SIG-M5 treated with dmso at 0.1 percent for 504 hours (cell line): Measurements from ENCODE around the gene CPSF3.
"Not testable (repeated sequence)": the region's sequence is repeated elsewhere in the genome, so short reads cannot be mapped to it uniquely, and the experiment has no call there.

Experiments
- DNase-seq: peaks from one replicate; lab custom pipeline; 2025; ENCODE audit not compliant: unreplicated experiment; lab: John Stamatoyannopoulos, UW

Gene CPSF3

GRCh38 chr2:9392898-9393765, 30.3 kb upstream of the CPSF3 start:
- DNase-seq, result no peak

DNA sequence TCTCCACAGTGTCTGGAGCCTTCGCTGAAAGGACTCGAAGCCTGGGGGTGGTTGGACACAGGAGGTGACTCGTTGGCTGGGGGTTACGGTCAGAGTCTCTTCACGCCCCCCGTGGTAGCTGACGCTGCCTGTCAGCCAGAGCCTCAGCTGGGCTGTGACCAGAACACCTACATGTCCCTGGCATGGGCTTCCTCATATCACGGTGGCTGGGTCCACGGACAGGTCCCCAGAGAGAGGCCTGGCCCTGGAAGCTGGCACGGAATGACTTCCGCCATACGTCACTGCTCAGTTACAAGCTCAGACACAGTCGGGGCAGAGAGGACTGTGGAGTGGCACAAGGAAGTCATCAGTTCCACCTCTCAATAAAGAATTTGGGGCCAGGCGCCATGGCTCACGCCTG, 28.6 kb upstream of the CPSF3 start:
- DNase-seq, result no peak

GRCh38 chr2:9397201-9397600, 26.3 kb upstream of the CPSF3 start:
- DNase-seq, result no peak

GRCh38 chr2:9398251-9398650, 25.2 kb upstream of the CPSF3 start:
- DNase-seq, result not testable (repeated sequence)

GRCh38 chr2:9398881-9399780, 24.3 kb upstream of the CPSF3 start:
- DNase-seq, result no peak

DNA sequence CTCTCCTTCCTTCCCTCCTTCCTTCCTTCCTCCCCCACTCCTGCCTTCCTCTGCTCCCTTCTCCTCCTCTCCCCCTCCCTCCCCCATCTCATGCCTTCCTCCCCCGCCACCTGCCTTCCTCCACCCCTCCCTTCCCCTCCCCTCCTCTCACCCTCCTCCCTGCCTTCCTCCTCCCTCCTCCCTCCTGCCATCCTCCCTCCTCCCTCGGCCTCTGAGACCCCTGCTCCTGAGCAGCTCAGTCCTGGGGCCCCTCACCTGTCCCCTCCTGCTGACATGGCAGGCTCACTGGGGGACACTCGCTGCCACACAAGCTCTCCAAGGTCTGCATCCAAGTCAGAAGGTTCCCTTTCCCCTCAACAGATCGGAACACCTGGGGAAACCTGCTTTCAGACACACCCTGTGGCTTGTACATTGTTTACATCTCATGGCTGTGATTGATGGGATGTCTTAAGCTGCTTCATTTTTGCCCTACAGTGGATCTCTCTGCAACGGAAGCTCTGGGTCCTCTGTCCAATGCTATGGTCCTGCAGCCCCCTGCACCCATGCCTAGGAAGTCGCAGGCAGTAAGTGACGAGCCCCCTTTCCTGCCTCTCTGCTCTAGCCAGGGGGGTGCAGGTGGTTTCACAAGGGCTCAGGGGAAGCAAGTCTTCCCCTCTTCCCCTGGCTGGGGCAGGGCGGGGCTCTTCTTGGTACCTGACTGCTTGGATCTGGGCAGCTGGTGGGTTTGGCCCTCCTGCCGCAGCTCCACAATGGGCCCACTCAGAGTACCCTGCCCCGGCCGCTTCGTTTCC, 23.0 kb upstream of the CPSF3 start:
- no peak for DNase-seq

DNA sequence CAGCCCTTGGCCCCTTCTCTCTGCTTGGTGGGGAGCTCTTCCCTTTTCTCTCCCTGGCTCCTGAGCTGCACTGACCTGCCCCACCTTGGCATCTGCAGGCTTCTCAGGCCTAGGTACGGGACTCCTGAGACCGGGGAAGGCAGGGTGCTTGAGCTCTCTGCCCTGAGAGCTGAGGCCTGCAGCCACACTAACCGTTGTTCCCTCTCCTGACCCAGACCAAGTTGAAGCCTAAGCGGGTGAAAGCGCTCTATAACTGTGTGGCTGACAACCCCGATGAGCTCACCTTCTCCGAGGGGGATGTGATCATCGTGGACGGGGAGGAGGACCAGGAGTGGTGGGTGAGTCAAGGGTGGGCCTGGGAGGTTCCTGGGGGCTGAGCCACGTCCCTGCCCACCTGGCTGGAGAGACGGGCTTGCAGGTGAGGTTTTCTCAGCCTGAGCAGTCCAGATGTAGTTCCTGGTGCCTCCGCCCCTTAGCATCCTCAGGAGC, 22.4 kb upstream of the CPSF3 start:
- no peak for DNase-seq

DNA sequence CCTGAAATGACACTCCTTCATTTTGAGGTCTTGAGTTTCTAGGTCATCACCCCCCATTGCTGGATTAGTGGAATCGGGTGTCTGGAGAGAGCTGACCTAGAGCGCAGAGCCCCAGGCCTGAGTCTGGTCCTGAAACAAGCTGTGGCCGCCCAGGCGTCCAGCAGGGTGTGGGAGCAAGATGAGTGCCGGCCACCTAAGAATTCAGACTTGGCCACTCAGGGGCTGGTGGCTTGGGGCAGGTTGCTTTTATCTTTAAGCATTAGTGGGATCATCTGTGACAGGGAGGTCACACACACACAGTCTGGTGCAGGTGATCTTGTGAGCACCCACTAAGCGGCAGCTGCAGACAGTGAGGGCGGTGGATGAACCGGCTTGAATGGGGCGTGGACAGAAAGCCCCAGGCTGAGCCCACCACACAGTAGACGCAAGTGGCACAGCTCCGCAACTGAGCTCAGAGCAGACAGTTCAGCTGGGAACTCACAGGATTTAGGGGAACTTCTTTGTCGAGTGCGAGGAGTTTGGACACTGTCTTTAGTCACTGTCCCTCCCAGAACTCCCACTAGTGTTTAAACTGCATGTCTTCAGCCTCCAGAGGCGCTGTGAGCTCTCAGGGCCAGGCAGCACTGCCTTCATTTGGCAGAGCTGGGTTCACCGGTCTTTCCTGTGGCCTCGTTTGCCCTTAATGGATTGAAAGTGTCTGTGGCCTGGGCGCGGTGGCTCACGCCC, 21.6 kb upstream of the CPSF3 start:
- no peak for DNase-seq

DNA sequence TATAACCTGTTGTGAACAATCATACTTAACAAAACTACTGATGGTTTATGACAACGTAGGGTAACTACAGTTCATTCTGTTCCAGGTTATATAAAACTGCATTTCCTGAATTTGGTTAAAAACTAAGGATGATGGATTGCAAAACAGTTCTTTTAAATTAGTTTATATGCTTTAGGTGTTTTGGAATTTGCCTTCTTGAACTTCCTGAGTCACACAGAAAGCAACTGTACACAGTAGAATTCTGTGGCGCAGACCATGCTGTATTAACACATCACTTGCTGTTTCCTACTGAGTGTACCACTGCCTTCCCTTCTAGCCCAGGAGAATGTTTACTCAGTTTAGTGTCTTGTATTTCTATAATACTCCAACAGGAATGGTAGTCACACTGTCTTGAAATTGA, 19.5 kb upstream of the CPSF3 start:
- DNase-seq, result no peak

DNA sequence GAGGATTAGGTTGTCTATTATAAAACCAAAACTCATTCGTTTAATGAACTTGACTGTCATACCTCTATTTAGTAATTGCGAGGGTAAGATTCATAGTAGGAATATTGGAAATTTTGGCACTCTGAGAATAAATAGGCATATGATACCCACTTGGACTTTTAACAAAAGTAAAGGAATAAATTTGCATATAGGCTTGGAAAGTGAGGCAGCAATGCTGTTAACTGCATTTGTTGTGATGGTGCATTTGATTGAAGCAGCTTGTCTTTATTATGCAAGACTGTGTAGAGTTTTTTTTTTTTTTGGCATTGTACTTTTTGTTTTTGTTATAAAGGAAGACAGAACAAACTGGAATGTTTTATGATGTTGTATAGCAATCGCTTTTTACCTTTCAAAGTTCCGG, 19.0 kb upstream of the CPSF3 start:
- no peak for DNase-seq

DNA sequence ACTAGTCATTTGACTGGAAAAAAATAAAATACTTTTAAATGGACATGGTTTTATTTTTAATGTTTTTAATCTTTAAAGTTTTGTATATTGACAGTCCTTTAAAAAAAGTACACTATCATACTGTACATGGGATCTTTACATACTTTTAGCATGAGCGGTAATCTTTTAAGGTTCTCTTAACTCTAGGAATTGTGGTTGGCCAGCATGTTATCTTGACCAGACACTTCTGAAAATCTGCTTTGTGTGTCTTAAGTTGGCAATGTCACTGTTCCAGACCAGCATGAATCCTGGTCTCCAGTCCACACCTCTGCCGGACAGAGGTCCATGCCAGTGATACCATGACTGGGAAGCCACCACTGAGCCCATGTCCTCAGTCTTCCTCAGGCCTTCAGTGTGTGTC, 17.8 kb upstream of the CPSF3 start:
- DNase-seq, result no peak

- DNase-seq, result no peak
These were observed 16.7 kb upstream of the CPSF3 start for GRCh38 chr2:9406529-9407362.

DNA sequence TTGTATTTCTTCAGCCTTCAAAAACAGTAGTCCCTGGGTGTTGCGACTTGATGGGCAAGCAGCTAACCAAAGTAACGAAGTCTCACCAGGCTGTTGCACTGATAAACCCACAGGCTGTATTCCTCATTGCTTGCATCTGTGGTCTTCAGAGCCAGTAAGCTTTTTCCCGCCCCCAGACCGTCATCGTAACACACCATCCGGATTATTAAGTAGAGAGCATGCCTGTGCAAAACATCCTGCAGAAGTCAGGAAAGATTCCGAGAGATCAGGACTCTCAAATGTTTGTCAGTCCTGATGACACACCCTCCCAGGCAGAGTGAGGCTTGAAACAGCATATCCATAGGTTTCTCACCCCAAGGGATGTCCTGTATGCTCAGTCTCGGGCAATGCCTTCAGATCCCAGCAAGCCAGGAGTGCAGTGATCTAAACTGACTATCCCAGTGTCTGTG, 16.1 kb upstream of the CPSF3 start:
- DNase-seq, result no peak

DNA sequence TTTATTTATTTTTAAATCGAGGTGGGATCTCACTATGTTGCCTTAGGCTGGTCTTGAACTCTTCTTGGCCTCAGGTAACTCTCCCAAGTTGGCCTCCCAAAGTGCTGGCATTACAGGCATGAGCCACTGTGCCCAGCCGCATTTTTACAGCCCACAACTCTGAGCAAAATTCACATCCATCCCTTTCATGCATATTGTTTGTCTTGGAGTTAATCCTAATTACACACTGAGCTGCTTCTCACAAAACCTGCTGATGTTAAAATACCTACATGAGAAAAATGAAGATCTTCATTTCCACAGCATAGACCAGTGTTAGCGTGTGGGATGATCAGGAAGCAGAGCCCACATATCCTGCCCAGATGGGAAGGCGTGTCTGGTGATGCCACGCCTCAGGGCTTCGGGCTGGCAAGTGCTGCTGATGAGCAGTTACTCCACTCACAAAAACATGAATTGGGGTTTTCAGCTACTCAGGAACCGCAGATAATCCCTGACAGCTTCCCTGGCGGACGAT, 14.8 kb upstream of the CPSF3 start:
- no peak for DNase-seq

- no peak for DNase-seq
These were observed 13.3 kb upstream of the CPSF3 start for GRCh38 chr2:9410108-9410507.

DNA sequence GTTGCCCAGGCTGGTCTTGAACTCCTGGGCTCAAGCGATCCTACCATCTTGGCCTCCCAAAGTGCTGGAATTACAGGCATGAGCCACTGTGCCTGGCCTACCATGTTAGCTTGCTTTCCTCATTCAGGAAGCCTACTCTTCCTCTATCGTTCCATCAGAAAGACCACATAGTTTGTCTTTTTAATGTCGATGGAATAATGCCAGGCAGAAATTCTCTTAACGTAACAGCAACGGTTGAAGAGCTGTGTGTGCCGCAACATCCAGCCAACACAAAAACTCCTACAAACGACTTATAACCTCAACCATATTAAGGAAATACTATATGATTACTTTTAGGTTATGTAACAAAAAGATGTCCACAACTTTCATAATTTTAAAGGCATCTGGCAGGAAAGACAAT, 10.7 kb upstream of the CPSF3 start:
- no peak for DNase-seq

- no peak for DNase-seq
These were observed 7.8 kb upstream of the CPSF3 start for GRCh38 chr2:9415516-9416169.

- DNase-seq, result no peak
These were observed 7.0 kb upstream of the CPSF3 start for GRCh38 chr2:9416267-9416961.
